ENCODE results near the gene GATM.

Gene GATM

GRCh38 chr15:45363801-45364200 lies 14.5 kb downstream of the GATM start:
- TF ChIP-seq CTCF (conservative IDR thresholded peaks at IDR 0.05): no peak
- H3K27ac ChIP-seq: no peak overlapping the region

- TF ChIP-seq CTCF (conservative IDR thresholded peaks at IDR 0.05): no peak
- no peak overlapping the region for H3K27ac ChIP-seq
Measured at GRCh38 chr15:45363334-45363733, 15.0 kb downstream of the GATM start.

GRCh38 chr15:45362419-45362818 lies 15.9 kb downstream of the GATM start:
- no peak for TF ChIP-seq CTCF (conservative IDR thresholded peaks at IDR 0.05)

GRCh38 chr15:45361878-45362277 lies 16.5 kb downstream of the GATM start:
- TF ChIP-seq CTCF (conservative IDR thresholded peaks at IDR 0.05): no peak
- H3K27ac ChIP-seq: no peak overlapping the region

More at GRCh38 chr15:45362419-45362818, 15.9 kb downstream of the GATM start:
- H3K27ac ChIP-seq: no peak overlapping the region

- TF ChIP-seq CTCF (conservative IDR thresholded peaks at IDR 0.05): no peak
- no peak overlapping the region for H3K27ac ChIP-seq
Measured at GRCh38 chr15:45355860-45356259, 22.5 kb downstream of the GATM start.

GRCh38 chr15:45354711-45355110 lies 23.6 kb downstream of the GATM start:
- H3K27ac ChIP-seq: no peak overlapping the region
- no peak for TF ChIP-seq CTCF (conservative IDR thresholded peaks at IDR 0.05)

GRCh38 chr15:45351227-45351626 lies 27.1 kb downstream of the GATM start:
- H3K27ac ChIP-seq: no peak overlapping the region
- no peak for TF ChIP-seq CTCF (conservative IDR thresholded peaks at IDR 0.05)

GRCh38 chr15:45349623-45350022 lies 28.7 kb downstream of the GATM start:
- TF ChIP-seq CTCF (conservative IDR thresholded peaks at IDR 0.05): no peak
- no peak overlapping the region for H3K27ac ChIP-seq
